GM12878 (cell line): ENCODE data around the gene RNF168. TPM values are rescaled to one million over a fixed set of nuclear protein-coding genes. Genes with fewer than 3 reads are reported as not detected.

Experiments
- BCL3 ChIP-seq: IDR thresholded peaks from 2 replicates; pipeline ENCODE4 v1.6.1; 2011; ENCODE audit warnings: borderline replicate concordance, low read depth, mild to moderate bottlenecking, moderate library complexity, low read length; ENCODE audit not compliant: insufficient read depth, poor library complexity, severe bottlenecking
- CBX5 ChIP-seq: sonication (generic); IDR thresholded peaks from 2 replicates; pipeline ENCODE4 v1.6.1; 2016; ENCODE audit warnings: low read depth, moderate library complexity, mild to moderate bottlenecking, inconsistent platforms
- CHD4 ChIP-seq: fragments of 200-600 bp; sonication (generic); IDR thresholded peaks from 2 replicates; pipeline ENCODE4 v1.6.1; 2016; ENCODE audit warnings: mild to moderate bottlenecking
- E2F8 ChIP-seq: fragments of 450-650 bp; IDR thresholded peaks from 2 replicates; pipeline ENCODE4 v1.6.1; 2018; ENCODE audit warnings: mild to moderate bottlenecking, low read depth, moderate library complexity; ENCODE audit not compliant: partially characterized antibody
- ELK1 ChIP-seq: IDR thresholded peaks from 2 replicates; pipeline ENCODE4 v1.6.1; 2012; ENCODE audit warnings: low read depth, low read length, improper control_type of control experiment
- GABPA ChIP-seq: IDR thresholded peaks from 2 replicates; pipeline ENCODE4 v1.6.1; 2014; ENCODE audit warnings: antibody characterized with exemption, low read depth, mild to moderate bottlenecking, inconsistent platforms
- IRF4 ChIP-seq: IDR thresholded peaks from 2 replicates; pipeline ENCODE4 v1.6.1; 2011; ENCODE audit warnings: low read depth, low read length
- POU2F2 ChIP-seq: IDR thresholded peaks from 3 replicates; pipeline ENCODE4 v1.6.1; 2011; ENCODE audit warnings: low read depth, mild to moderate bottlenecking, low read length, borderline replicate concordance
- RCOR1 ChIP-seq: conservative IDR thresholded peaks from 2 replicates; pipeline ENCODE4 v1.6.1; 2012; ENCODE audit warnings: low read depth, low read length, improper control_type of control experiment
- REST ChIP-seq: IDR thresholded peaks from 2 replicates; pipeline ENCODE4 v1.6.1; 2012; ENCODE audit warnings: mild to moderate bottlenecking, low read depth, low read length
- TCF12 ChIP-seq: IDR thresholded peaks from 2 replicates; pipeline ENCODE4 v1.6.1; 2011; ENCODE audit warnings: low read depth, mild to moderate bottlenecking, low read length
- YBX1 ChIP-seq: fragments of 450-650 bp; IDR thresholded peaks from 2 replicates; pipeline ENCODE4 v1.6.1; 2016; ENCODE audit warnings: antibody characterized with exemption
- ZBTB40 ChIP-seq: fragments of 450-650 bp; IDR thresholded peaks from 2 replicates; pipeline ENCODE4 v1.6.1; 2016; ENCODE audit warnings: mild to moderate bottlenecking, moderate library complexity, borderline replicate concordance
- ZNF384 ChIP-seq: IDR thresholded peaks from 2 replicates; pipeline ENCODE4 v1.6.1; 2012; ENCODE audit warnings: low read depth, mild to moderate bottlenecking, low read length, improper control_type of control experiment, borderline replicate concordance
- ZSCAN29 ChIP-seq: fragments of 450-650 bp; IDR thresholded peaks from 2 replicates; pipeline ENCODE4 v1.6.1; 2017; ENCODE audit warnings: mild to moderate bottlenecking, moderate library complexity
- polyA plus RNA-seq, 11 experiments: library from polyadenylated mRNA; depleted of rRNA in 4 of 11; unstranded in 6 of 11; stranded (reverse) in 5 of 11; fragments of >200 nt; fragmentation: Nextera tagmentation in 4 of 11; fragmentation: Illumina TruSeq in 1 of 11; extraction: Ambion mirVana in 4 of 11; extraction: Trizol in 1 of 11; gene quantifications; 1 replicate in 1 of 11; 2 replicates in 10 of 11; pipeline versions ENCODE4 v1.2.1 to v1.2.3, GENCODE V29; 2011 to 2016; ENCODE audit warnings: inconsistent platforms in 2 of 11, missing spikeins in 2 of 11, low read depth in 1 of 11
- total RNA-seq, 4 experiments: library from RNA; depleted of rRNA in 3 of 4; stranded (reverse); fragments of >200 nt in 3 of 4; fragmentation: Illumina TruSeq in 1 of 4; extraction: Trizol in 1 of 4; gene quantifications; 2 replicates each; pipeline versions ENCODE4 v1.2.1 to v1.2.3, GENCODE V29; 2013 to 2021

Gene RNF168
- total and polyA plus RNA-seq, 10 of the 15 experiments (the other 5 are each of a cell fraction or from before 2014, with no cell fraction given), result 12.7 to 47.5 (median 24.8) TPM

- TF ChIP-seq REST, result no peak
- no peak for TF ChIP-seq RCOR1
- peak; percentile 81; the same call in 1 of the 2 replicates for TF ChIP-seq ZBTB40
- peak; percentile 87 for TF ChIP-seq BCL3
- 0 out of 2 replicates have a peak, but pooled peaks have one; percentile 37 for TF ChIP-seq ELK1
- no peak; the same call in 1 of the 2 replicates for TF ChIP-seq IRF4
- peak; percentile 3 for TF ChIP-seq E2F8
- TF ChIP-seq YBX1, result no peak
- no peak for TF ChIP-seq CHD4
- TF ChIP-seq GABPA, result peak; percentile 85
- 0 out of 2 replicates have a peak, but pooled peaks have one; percentile 17 for TF ChIP-seq ZSCAN29
- TF ChIP-seq TCF12, result peak; percentile 83
- TF ChIP-seq ZNF384, result no peak
- TF ChIP-seq POU2F2, result peak; percentile 12; the same call in 1 of the 3 replicates
- 0 out of 2 replicates have a peak, but pooled peaks have one; percentile 63 for TF ChIP-seq CBX5
These were observed at the start of gene RNF168 (continued) for GRCh38 chr3:196503196-196504076.
